SW480 (cell line): ENCODE results near the gene CDCA3.

Experiments used
- DNase-seq: peaks from one replicate; pipeline ENCODE4 v3.0.0-alpha.2; 2016; ENCODE audit warnings: low spot score

Gene CDCA3

GRCh38 chr12:6852651-6853354, 1.7 kb upstream of the CDCA3 start:
- peak; percentile 71 for DNase-seq

GRCh38 chr12:6851921-6852650, 1.0 kb upstream of the CDCA3 start, which contains the start of gene USP5:
Gene USP5 (plus strand): TSS chr12:6852150. CDS start chr12:6852180, 30 bp downstream.
- peak; percentile 100 for DNase-seq

GRCh38 chr12:6850796-6851152, 312 bp downstream of the CDCA3 start:
- no peak for DNase-seq

GRCh38 chr12:6849976-6850560, 1.0 kb downstream of the CDCA3 start:
- no peak for DNase-seq

- DNase-seq, result no peak
Measured at GRCh38 chr12:6849427-6849826, 1.7 kb downstream of the CDCA3 start.

GRCh38 chr12:6847676-6848075, 3.4 kb downstream of the CDCA3 start:
- DNase-seq, result no peak

GRCh38 chr12:6846316-6846869, 4.7 kb downstream of the CDCA3 start:
- no peak for DNase-seq

- no peak for DNase-seq
Measured at GRCh38 chr12:6845395-6845794, 5.7 kb downstream of the CDCA3 start.

- DNase-seq, result peak; percentile 41
Measured at GRCh38 chr12:6843118-6843902, 7.8 kb downstream of the CDCA3 start.

GRCh38 chr12:6842075-6842474, 9.0 kb downstream of the CDCA3 start:
- no peak for DNase-seq

GRCh38 chr12:6840761-6841515, 10.1 kb downstream of the CDCA3 start, which contains the start of gene GNB3:
Gene GNB3 (plus strand): TSS chr12:6840925. CDS start chr12:6841288, 363 bp downstream.
- DNase-seq, result no peak

- no peak for DNase-seq
Measured at GRCh38 chr12:6840330-6840729, 10.8 kb downstream of the CDCA3 start.

- DNase-seq, result no peak
Measured at GRCh38 chr12:6839482-6840201, 11.4 kb downstream of the CDCA3 start.

- DNase-seq, result no peak
Measured at GRCh38 chr12:6838854-6839253, 12.2 kb downstream of the CDCA3 start.

- DNase-seq, result no peak
Measured at GRCh38 chr12:6837370-6838060, 13.6 kb downstream of the CDCA3 start.

GRCh38 chr12:6836851-6837250, 14.2 kb downstream of the CDCA3 start:
- DNase-seq, result no peak

- DNase-seq, result no peak
Measured at GRCh38 chr12:6834873-6835272, 16.2 kb downstream of the CDCA3 start.

- no peak for DNase-seq
Measured at GRCh38 chr12:6834254-6834653, 16.8 kb downstream of the CDCA3 start.

GRCh38 chr12:6833189-6833890, 17.7 kb downstream of the CDCA3 start:
- no peak for DNase-seq
